HG02973 (cell line): ENCODE results near the gene ATP5MC2.
"Not testable (repeated sequence)": the region's sequence is repeated elsewhere in the genome, so short reads cannot be mapped to it uniquely, and the experiment has no call there.

Experiments used
- ATAC-seq: cut with Tn5 transposase; IDR thresholded peaks from one replicate; pipeline ENCODE4 v1.9.1; 2021; ENCODE audit warnings: moderate library complexity; ENCODE audit not compliant: unreplicated experiment

Gene ATP5MC2

GRCh38 chr12:53695152-53696145 lies 19.6 kb upstream of the ATP5MC2 start:
- no peak for ATAC-seq

- no peak for ATAC-seq
Observed at GRCh38 chr12:53694756-53695151, 18.9 kb upstream of the ATP5MC2 start.

DNA sequence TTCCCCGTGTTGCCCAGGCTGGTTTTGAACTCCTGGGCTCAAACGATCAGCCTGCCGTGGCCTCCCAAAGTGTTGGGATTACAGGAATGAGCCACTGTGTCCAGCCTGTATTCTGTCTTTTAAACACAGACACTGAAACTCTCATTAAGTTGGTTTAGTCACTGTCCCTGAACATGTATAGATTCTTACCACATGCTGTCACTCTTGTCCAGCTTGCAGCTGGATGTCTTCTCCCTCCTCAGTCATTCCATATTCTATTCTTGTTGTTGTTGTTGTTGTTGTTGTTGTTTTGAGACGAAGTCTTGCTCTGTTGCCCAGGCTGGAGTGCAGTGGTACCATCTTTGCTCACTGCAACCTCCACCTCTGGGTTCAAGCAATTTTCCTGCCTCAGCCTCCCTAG lies 12.3 kb upstream of the ATP5MC2 start:
- no peak for ATAC-seq

- ATAC-seq, result no peak
Observed at GRCh38 chr12:53686436-53686835, 10.6 kb upstream of the ATP5MC2 start.

DNA sequence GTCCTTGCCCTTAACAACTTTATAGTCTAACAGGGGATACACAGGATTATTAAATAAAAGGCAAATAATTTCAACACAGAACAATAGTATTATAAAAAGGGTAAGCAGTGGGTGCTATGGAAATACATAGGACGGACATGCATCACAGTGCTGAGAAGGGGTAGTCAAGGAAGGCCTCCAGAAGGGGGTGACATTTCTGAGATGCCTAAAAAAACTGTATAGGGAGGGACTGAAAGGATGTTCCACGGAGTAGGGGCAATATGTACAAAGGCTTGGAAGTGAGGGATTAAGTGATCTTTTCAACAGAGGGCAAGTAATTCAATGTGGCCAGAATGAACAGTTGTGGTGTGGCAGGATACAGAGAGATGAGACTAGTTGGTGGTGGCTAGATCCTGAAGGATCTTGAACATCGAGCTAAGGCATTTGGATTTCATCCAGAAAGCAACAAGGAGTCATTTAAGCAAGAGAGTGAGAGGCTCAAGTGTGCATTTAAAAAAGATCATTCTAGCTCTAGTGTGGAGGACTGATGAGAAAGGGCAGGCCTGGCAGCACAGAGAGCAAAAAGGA lies 8.9 kb upstream of the ATP5MC2 start:
- no peak for ATAC-seq

DNA sequence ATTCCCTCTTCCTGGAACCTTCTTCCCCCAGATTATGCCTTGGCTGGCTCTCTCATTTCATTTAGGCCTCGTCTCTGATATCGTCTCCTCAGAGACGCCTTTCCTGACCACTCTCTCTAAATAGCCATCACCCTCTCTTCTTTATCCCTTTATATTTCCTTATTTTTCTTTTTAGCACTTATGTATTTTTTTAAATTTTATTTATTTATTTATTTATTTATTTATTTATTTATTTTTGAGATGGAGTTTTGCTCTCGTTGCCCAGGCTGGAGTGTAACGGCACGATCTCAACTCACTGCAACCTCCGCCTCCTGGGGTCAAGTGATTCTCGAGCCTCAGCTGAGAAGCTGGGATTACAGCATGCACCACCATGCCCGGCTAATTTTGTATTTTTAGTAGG lies 8.1 kb upstream of the ATP5MC2 start:
- no peak for ATAC-seq

- ATAC-seq, result no peak
Observed at GRCh38 chr12:53683494-53683893, 7.6 kb upstream of the ATP5MC2 start.

- ATAC-seq, result not testable (repeated sequence)
Observed at GRCh38 chr12:53680061-53680460, 4.2 kb upstream of the ATP5MC2 start.

DNA sequence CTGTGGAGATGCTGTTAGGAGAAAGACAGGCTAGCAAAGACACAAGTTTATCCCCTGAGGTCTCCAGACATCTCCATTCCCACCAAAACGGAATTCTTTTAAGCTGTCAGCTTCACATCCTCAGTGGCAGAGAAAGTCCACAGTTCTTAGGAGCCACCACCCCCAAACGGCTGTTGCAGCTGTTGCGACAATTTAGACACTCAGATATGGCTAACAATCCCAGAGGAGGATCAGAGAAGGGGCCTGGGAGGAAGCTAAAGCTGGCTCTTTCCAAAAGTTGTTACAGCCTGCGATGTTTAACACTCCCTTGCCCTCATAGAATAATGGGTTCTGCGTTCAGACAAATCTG lies 1.9 kb upstream of the ATP5MC2 start:
- no peak for ATAC-seq

DNA sequence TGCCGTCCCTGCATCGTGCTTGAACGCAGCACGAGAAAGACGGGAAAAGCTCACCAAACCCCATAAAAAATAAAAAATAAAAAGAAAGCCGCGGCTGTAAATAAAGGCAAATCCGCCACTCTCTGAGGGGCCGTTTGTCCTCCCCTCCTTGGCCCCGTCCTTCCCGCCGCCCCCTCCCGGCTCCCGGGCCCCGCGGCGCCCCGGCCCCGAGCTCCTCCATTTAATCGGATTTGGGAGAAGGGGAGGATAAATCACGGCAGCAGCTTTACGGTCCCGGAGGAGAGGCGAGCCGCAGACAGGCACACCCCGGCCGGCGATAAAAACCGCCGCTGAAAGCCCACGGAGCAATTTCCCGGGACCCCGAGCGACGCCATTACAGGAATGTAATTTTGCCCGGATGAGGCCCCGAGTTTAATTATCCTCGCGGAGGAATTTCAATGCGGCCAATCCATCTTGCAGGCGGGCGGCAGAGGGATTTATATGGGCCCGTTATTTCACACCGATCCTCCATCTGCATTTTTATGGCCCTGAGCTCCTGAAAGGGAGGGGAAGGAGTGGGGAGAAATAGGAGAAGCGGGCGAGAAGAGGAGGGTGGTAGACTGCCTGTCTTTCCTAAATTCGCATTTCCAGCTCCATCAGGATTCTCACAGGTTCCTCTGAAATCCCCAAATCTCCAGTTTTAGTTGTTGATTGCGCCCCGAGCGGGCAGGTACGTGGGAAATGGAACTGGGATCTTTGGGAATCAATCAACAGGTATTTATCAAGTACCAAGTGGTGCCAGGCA lies 1.3 kb upstream of the ATP5MC2 start:
- no peak for ATAC-seq

GRCh38 chr12:53676656-53677015 lies 753 bp upstream of the ATP5MC2 start:
- ATAC-seq, result no peak

DNA sequence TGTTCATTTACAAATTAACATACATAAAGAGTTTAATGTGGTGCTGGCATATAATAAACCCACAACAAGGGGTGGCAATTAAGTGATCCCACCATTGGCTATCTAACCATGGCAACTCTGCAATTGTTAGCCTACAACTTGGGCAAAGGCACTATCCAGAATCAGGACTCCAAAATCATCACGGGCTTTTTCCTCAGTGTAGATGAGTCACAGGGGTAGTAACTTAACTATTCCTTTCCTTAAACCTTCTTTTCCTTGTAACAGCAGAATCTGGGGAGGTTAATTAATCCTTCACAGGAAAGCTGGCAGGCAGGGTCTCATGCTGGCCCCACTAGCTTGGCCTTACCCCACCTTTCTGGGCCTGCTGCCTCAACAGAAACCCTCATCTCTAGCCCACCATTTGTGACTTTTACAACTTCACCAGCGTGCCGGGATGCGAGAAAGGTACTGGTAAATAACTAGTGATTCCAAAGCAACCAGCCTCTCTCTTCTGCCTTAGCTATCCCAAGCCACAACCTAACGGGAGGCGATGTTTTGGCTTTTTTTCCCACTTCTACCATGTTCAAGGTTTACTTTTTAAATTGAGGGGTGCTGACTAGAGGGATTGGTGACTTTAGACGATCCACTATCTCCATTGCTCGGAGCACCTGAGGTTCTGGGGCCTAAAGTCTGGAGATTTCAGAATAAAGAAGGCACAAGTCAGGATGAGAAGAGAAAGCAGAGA lies 744 bp downstream of the ATP5MC2 start:
- ATAC-seq, result no peak

- no peak for ATAC-seq
Observed at GRCh38 chr12:53670971-53671370, 4.9 kb downstream of the ATP5MC2 start.

DNA sequence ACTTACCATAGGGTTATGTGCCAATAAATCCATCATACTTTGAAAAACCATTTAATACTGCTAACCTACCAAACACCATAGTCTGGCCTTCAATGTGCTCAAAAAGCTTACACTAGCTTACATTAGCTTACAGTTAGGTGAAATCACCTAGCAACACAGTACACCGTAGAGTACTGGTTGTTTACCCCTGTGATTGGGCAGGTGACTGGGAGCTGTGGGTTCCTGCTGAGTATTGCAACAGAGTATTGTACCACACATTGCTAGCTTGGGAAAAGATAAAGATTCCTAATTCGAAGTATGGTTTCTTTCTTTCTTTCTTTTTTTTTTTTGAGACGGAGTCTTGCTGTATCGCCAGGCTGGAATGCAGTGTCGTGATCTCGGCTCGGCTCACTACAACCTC lies 5.6 kb downstream of the ATP5MC2 start:
- ATAC-seq, result no peak

GRCh38 chr12:53667080-53667479 lies 8.8 kb downstream of the ATP5MC2 start:
- ATAC-seq, result no peak

DNA sequence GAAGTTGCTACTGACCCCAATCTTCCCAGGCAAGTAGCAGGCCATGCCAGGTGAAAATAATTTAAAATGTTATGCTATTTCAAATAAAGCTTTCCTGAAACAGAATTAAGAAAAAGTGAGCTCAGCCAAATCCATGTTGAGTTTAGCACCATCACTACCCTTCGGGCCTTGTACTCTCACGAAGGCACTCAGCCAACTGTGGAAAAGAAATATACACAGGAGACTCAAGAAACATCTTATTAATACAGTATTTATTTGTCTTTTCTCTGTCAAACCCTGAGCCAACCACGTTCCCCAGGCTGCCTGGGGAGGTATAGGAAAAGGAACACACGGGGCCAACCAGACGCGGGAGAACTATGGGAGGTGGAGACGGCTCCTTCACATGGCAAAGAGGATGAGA lies 10.9 kb downstream of the ATP5MC2 start:
- ATAC-seq, result no peak

DNA sequence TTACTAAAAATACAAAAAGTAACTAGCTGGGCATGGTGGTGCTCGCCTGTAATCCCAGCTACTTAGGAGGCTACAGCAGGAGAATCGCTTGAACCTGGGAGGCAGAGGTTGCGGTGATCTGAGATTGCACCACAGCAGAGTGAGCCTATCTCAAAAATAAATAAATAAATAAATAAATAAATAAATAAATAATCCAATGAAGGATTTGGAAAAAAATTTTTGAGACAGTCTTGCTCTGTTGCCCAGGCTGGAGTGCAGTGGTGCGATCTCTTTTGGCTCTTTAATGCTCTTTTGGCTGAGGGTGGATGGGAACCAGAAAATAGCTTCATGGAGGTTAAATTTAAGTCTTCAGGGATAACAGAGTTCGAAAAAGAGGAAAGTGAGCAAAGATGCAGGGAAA lies 11.7 kb downstream of the ATP5MC2 start:
- no peak for ATAC-seq

DNA sequence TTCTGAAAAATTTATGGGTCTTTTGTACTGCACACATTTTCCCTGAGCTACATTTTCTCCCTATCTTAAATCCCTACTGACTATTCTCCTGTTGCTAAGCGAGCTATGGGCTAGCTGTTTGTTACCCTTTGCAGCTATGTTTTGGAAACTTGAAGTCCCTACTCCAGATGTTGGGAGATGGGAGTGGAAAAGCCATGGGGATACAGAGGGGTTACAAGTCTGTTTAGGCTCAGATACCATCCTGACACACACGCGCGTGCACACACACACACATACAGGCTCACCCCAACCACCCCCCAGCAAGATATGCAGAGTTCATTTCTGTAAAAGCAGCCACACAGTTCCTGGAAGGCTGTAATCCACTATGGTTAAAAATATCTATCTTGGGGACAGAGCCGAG lies 15.8 kb downstream of the ATP5MC2 start:
- ATAC-seq, result no peak

GRCh38 chr12:53659571-53659981 lies 16.3 kb downstream of the ATP5MC2 start:
- no peak for ATAC-seq

- ATAC-seq, result no peak
Observed at GRCh38 chr12:53659011-53659551, 16.8 kb downstream of the ATP5MC2 start.

- no peak for ATAC-seq
Observed at GRCh38 chr12:53657041-53657440, 18.8 kb downstream of the ATP5MC2 start.
